Type B pancreatic cell (in vitro differentiated cells): ENCODE measurements around the gene FIBP. TPM values are rescaled to one million over a fixed set of nuclear protein-coding genes. Genes with fewer than 3 reads are reported as not detected.

Experiments used
- DNase-seq: peaks from one replicate; pipeline ENCODE4 v3.0.0; 2021; ENCODE audit warnings: mixed read lengths; ENCODE audit not compliant: unreplicated experiment; ENCODE audit errors: extremely low spot score
- H3K27ac Mint-ChIP-seq: 2 replicates; pipeline ENCODE4 v1.8.0; 2021; ENCODE audit warnings: mild to moderate bottlenecking, mixed read lengths
- H3K27me3 Mint-ChIP-seq: 2 replicates; pipeline ENCODE4 v1.8.0; 2021; ENCODE audit warnings: mixed read lengths
- H3K36me3 Mint-ChIP-seq: 2 replicates; pipeline ENCODE4 v1.8.0; 2021; ENCODE audit warnings: mixed read lengths
- H3K4me1 Mint-ChIP-seq: one replicate; pipeline ENCODE4 v1.8.0; 2021; ENCODE audit warnings: mixed read lengths; ENCODE audit not compliant: unreplicated experiment
- H3K4me3 Mint-ChIP-seq: 2 replicates; pipeline ENCODE4 v1.8.0; 2021; ENCODE audit warnings: mild to moderate bottlenecking, mixed read lengths
- H3K9me3 Mint-ChIP-seq: 2 replicates; pipeline ENCODE4 v1.8.0; 2021; ENCODE audit warnings: mixed read lengths
- CTCF ChIP-seq: fragments of 200-600 bp; sonication (generic); conservative IDR thresholded peaks from 2 replicates; pipeline ENCODE4 v1.5.0; 2021; ENCODE audit warnings: antibody characterized with exemption, mild to moderate bottlenecking
- total RNA-seq: library from RNA; stranded (reverse); gene quantifications from 2 replicates; pipeline ENCODE4 v1.2.1, GENCODE V29; 2021; ENCODE audit warnings: low replicate concordance

The FIBP gene
- total RNA-seq, 1 donor from 2014 or later: 74.7 TPM

GRCh38 chr11:65853246-65853979 lies 34.9 kb downstream of the FIBP start:
- DNase-seq: no peak
- Mint-ChIP-seq H3K36me3 (peaks cover 38% of the 10 kb centered on the region), H3K9me3 (no peaks in the 10 kb centered on the region), H3K4me3 (peak overlapping the region; percentile 82), H3K4me1 (peaks cover 20% of the 10 kb centered on the region), H3K27me3 (peaks cover 3% of the 10 kb centered on the region), H3K27ac (peak overlapping the region; percentile 86)
- TF ChIP-seq CTCF: no peak

DNA sequence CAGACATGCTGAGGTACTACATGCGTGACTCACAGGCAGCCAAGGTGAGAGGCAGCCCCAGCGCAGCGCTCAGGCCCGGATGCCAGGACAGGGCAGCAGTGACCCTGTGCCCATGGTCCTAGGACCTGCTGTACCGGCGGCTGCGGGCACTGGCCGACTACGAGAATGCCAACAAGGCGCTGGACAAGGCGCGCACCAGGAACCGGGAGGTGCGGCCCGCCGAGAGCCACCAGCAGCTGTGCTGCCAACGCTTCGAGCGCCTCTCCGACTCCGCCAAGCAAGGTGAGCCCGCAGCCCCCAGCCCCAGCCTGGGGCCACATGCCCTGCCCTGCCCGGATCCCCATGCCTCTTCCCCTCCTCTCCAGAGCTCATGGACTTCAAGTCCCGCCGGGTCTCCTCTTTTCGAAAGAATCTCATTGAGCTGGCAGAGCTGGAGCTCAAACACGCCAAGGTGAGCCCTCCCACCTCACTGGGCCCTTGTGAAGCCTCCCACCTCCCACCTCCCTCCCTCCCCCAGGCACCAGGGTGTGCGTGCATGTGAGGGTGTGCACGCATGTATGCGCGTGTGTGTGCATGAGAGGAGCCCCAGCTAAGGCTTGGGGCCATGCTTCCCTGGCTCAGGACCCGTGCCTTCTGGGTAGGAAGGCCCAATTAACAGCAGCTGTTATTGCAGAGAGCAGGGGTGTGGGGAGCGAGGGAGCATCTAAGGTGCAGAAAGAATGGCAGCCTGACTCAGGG lies 35.6 kb downstream of the FIBP start:
- no peaks in the 10 kb centered on the region for H3K9me3 Mint-ChIP-seq
- H3K4me1 Mint-ChIP-seq: peaks cover 20% of the 10 kb centered on the region
- no peak for DNase-seq
- H3K27ac Mint-ChIP-seq: peak overlapping the region; percentile 86
- peaks cover 38% of the 10 kb centered on the region for H3K36me3 Mint-ChIP-seq
- no peak overlapping the region for H3K4me3 Mint-ChIP-seq
- TF ChIP-seq CTCF: no peak
- H3K27me3 Mint-ChIP-seq: peaks cover 6% of the 10 kb centered on the region

DNA sequence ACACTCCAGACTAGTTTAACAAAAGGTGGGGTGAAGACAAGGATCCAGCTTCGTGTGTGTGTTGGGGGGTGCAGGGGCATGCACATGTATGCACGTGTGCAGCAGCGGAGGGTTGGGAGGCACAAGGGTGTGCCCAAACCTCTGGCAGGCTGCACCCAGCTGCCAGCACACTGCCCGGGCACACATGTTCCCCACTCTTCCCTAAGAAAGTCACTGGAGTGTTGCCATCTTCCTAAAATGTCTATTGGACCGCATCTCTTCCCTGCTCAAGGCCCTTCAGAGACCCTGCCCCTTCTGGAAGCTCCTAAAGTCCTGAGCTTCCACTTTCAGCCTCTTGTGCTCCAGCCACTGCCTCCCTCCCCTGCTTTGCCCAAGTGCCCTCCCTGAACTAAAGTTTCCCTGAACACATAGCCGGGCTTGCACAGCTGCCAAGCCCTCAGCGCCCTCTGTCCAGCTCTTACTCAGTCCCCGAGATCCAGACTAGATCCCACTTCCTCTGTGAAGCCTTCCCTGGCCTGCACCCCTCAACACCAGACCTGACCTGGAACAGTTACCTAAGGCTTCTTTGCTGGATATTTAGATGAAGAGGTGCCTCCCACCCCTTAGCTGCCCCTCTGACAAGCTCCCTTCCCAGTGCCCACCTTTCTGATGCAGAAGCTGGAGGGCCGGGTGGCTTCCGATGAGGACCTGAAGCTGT lies 36.3 kb downstream of the FIBP start:
- peak overlapping the region; percentile 47 for H3K4me3 Mint-ChIP-seq
- TF ChIP-seq CTCF: no peak
- peak overlapping the region; percentile 60 for H3K27ac Mint-ChIP-seq
- no peak for DNase-seq
- H3K9me3 Mint-ChIP-seq: no peaks in the 10 kb centered on the region
- H3K27me3 Mint-ChIP-seq: peaks cover 6% of the 10 kb centered on the region
- peaks cover 20% of the 10 kb centered on the region for H3K4me1 Mint-ChIP-seq
- peaks cover 38% of the 10 kb centered on the region for H3K36me3 Mint-ChIP-seq

GRCh38 chr11:65851083-65851579 lies 37.1 kb downstream of the FIBP start:
- peaks cover 30% of the 10 kb centered on the region for H3K36me3 Mint-ChIP-seq
- H3K4me1 Mint-ChIP-seq: peaks cover 12% of the 10 kb centered on the region
- TF ChIP-seq CTCF: peak; percentile 71
- H3K4me3 Mint-ChIP-seq: peak overlapping the region; percentile 47
- peak overlapping the region; percentile 60 for H3K27ac Mint-ChIP-seq
- no peaks in the 10 kb centered on the region for H3K9me3 Mint-ChIP-seq
- peaks cover 6% of the 10 kb centered on the region for H3K27me3 Mint-ChIP-seq
- no peak for DNase-seq

- peaks cover 27% of the 10 kb centered on the region for H3K36me3 Mint-ChIP-seq
- H3K27ac Mint-ChIP-seq: peak overlapping the region; percentile 61
- no peak for TF ChIP-seq CTCF
- H3K4me1 Mint-ChIP-seq: peaks cover 10% of the 10 kb centered on the region
- no peaks in the 10 kb centered on the region for H3K9me3 Mint-ChIP-seq
- peaks cover 6% of the 10 kb centered on the region for H3K27me3 Mint-ChIP-seq
- no peak overlapping the region for H3K4me3 Mint-ChIP-seq
- no peak for DNase-seq
These were observed 37.8 kb downstream of the FIBP start for GRCh38 chr11:65850217-65851082.
